GM19455 (cell line): ENCODE measurements around the gene IMPDH1.

Experiments used
- ATAC-seq: cut with Tn5 transposase; IDR thresholded peaks from one replicate; pipeline ENCODE4 v1.9.1; 2021; ENCODE audit not compliant: unreplicated experiment

The IMPDH1 gene

GRCh38 chr7:128389618-128390329, 20.0 kb downstream of the IMPDH1 start:
- no peak for ATAC-seq

GRCh38 chr7:128389085-128389617, 20.6 kb downstream of the IMPDH1 start:
- ATAC-seq: no peak

GRCh38 chr7:128388145-128388485, 21.7 kb downstream of the IMPDH1 start:
- no peak for ATAC-seq

- peak; percentile 62 for ATAC-seq
Measured at GRCh38 chr7:128387216-128388144, 22.3 kb downstream of the IMPDH1 start.

GRCh38 chr7:128385988-128386925, 23.5 kb downstream of the IMPDH1 start:
- ATAC-seq: no peak

GRCh38 chr7:128384726-128385125, 25.1 kb downstream of the IMPDH1 start:
- no peak for ATAC-seq

- no peak for ATAC-seq
Measured at GRCh38 chr7:128383776-128384175, 26.0 kb downstream of the IMPDH1 start.

- no peak for ATAC-seq
Measured at GRCh38 chr7:128381161-128381821, 28.5 kb downstream of the IMPDH1 start.

- ATAC-seq: no peak
Measured at GRCh38 chr7:128380483-128381106, 29.2 kb downstream of the IMPDH1 start.

GRCh38 chr7:128379900-128380479, 29.8 kb downstream of the IMPDH1 start:
- ATAC-seq: no peak

GRCh38 chr7:128378637-128379036, 31.1 kb downstream of the IMPDH1 start:
- ATAC-seq: no peak

- no peak for ATAC-seq
Measured at GRCh38 chr7:128376077-128376476, 33.7 kb downstream of the IMPDH1 start.

- no peak for ATAC-seq
Measured at GRCh38 chr7:128374041-128374440, 35.7 kb downstream of the IMPDH1 start.

GRCh38 chr7:128373606-128374005, 36.2 kb downstream of the IMPDH1 start:
- ATAC-seq: no peak

- no peak for ATAC-seq
Measured at GRCh38 chr7:128370491-128370890, 39.3 kb downstream of the IMPDH1 start.

- no peak for ATAC-seq
Measured at GRCh38 chr7:128366986-128367385, 42.8 kb downstream of the IMPDH1 start.

- no peak for ATAC-seq
Measured at GRCh38 chr7:128366300-128366699, 43.5 kb downstream of the IMPDH1 start.

- no peak for ATAC-seq
Measured at GRCh38 chr7:128365432-128365831, 44.4 kb downstream of the IMPDH1 start.

GRCh38 chr7:128364166-128364870, 45.5 kb downstream of the IMPDH1 start:
- no peak for ATAC-seq
